ENCODE data around the gene CTNND1. TPM values are rescaled to one million over a fixed set of nuclear protein-coding genes. Genes with fewer than 3 reads are reported as not detected.

CTNND1 gene
- total and polyA plus RNA-seq, 2 of the 8 experiments (the other 6 are each of a cell fraction or from before 2014, with no cell fraction given), result 91.9 to 164 TPM

DNA sequence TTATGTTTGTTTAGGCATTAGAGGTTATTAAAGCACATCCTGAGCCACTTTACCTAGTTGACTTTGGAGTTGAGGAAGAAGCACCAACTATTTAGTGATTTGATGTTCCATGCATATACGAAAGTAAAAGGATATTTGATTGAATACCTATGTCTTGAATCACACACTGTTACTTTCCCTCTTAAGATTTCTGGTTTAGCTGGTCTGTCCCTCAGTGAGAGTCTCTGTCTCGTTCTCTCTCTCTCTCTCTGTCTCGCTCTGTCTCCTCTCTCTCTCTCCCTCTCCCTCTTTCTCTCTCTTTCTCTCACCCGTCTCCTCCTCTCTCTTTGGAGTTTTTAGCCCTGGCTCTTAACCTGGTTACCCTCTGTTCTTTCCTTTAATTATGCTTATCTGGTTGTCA lies 11.0 kb downstream of the CTNND1 start:
- peaks cover 11 to 23% (median 22%) of the 10 kb centered on the region in 4 experiments for H3K4me1 ChIP-seq (replicated peaks in 1 of 4; ENCODE audit: control insufficient read depth in 3 of 4, insufficient read depth in 4 of 4, low read length in 3 of 4)
- no peak overlapping the region for H2BK120ac ChIP-seq (replicated peaks; ENCODE audit: low read depth, low read length)
- H3K56ac ChIP-seq (replicated peaks; ENCODE audit: insufficient read length, low read depth, low read length), result no peak overlapping the region
- H3K9me3 ChIP-seq (ENCODE audit: insufficient read depth in 2 of 2, low read depth in 1 of 2, low read length in 1 of 2), result no peaks in the 10 kb centered on the region
- no peak overlapping the region for H3K4ac ChIP-seq (replicated peaks; ENCODE audit: insufficient read length, low read depth, low read length)
- 91% methylated on average over 4 of the region's 4 CpGs; no CpG with 5 or more reads in 1 of the 2 experiments for WGBS, 2 experiments (ENCODE audit: extremely low coverage in 1 of 2, insufficient coverage in 1 of 2, insufficient read length in 1 of 2, insufficient replicate concordance in 2 of 2, low coverage in 1 of 2, low lambda C conversion rate in 2 of 2, missing lambda C conversion rate in 1 of 2)
- H3K14ac ChIP-seq (ENCODE audit: insufficient read length), result no peak overlapping the region
- no peak overlapping the region for H4K8ac ChIP-seq (ENCODE audit: extremely low read depth, insufficient read depth, low read length)
- ChIA-PET CTCF (ENCODE audit: partially characterized antibody) (interaction anchor here (0.6 to 2.2 kb wide), 8 partner anchors 10 to 110 kb away, joined by 3 to 6 read pairs (median 4); partner anchors contain the start of genes BTBD18 and SELENOH), POLR2A (ENCODE audit: partially characterized antibody) (interaction anchor here (1.1 to 14.4 kb wide), 5 partner anchors 9 to 61 kb away, joined by 3 to 329 read pairs (median 4); partner anchors contain the start of genes CTNND1, MED19, SELENOH and TMX2)
- H2BK15ac ChIP-seq (ENCODE audit: low read length), result no peak overlapping the region
- no peak overlapping the region for H4K5ac ChIP-seq (ENCODE audit: insufficient read length, low read depth, low read length)
- no peak overlapping the region; a peak in 1 of 7 replicates for H3K9ac ChIP-seq (replicated peaks in 1 of 4; ENCODE audit: extremely low read depth in 1 of 4, low read depth in 3 of 4, low read length in 3 of 4)
- H2BK12ac ChIP-seq (ENCODE audit: low read depth, low read length), result no peak overlapping the region
- no peak overlapping the region for H2AK5ac ChIP-seq (ENCODE audit: low read depth, low read length)
- H3K23ac ChIP-seq (ENCODE audit: insufficient read length), result no peak overlapping the region
- peaks cover 8% of the 10 kb centered on the region for H3K79me1 ChIP-seq (ENCODE audit: low read depth, low read length)
- H3K27me3 ChIP-seq (replicated peaks in 1 of 4; ENCODE audit: control insufficient read depth in 3 of 4, extremely low read depth in 1 of 4, insufficient read depth in 3 of 4, low read length in 3 of 4), result no peaks in the 10 kb centered on the region
- no peak overlapping the region for H3K4me3 ChIP-seq (ENCODE audit: extremely low read depth in 1 of 4, insufficient read depth in 2 of 4, low read depth in 3 of 4, low read length in 4 of 4)
- no peaks in the 10 kb centered on the region for H3K36me3 ChIP-seq (ENCODE audit: control insufficient read depth in 2 of 4, insufficient read depth in 4 of 4, low read length in 3 of 4)
- H4K91ac ChIP-seq (replicated peaks; ENCODE audit: insufficient read length, low read length), result no peak overlapping the region
- H3K18ac ChIP-seq (ENCODE audit: extremely low read depth, low read length), result no peak overlapping the region
- DNase-seq (ENCODE audit: low read depth in 1 of 2, low spot score in 2 of 2) (no peak), FAIRE-seq (no peak)
- H2BK5ac ChIP-seq (ENCODE audit: low read depth, low read length), result no peak overlapping the region
- no peak overlapping the region for H2BK20ac ChIP-seq (ENCODE audit: low read length)
- peaks cover 44 to 95% of the 10 kb centered on the region in 2 experiments for H3K79me2 ChIP-seq (ENCODE audit: control insufficient read depth in 1 of 2, insufficient read depth in 2 of 2, low read length in 2 of 2)
- no peak overlapping the region for H3K4me2 ChIP-seq (ENCODE audit: insufficient read depth in 1 of 2, low read depth in 2 of 2, low read length in 2 of 2)
- H3K27ac ChIP-seq (ENCODE audit: low read depth, low read length), result no peak overlapping the region
- peaks cover 3 to 25% of the 10 kb centered on the region in 2 experiments for H4K20me1 ChIP-seq (replicated peaks in 1 of 2; ENCODE audit: control insufficient read depth in 1 of 2, insufficient read depth in 2 of 2, low read length in 2 of 2)
- no peak overlapping the region for H2AFZ ChIP-seq (ENCODE audit: low read length)
- no peaks in the 10 kb centered on the region; the same call in 1 of the 2 replicates for H3K23me2 ChIP-seq (ENCODE audit: low read depth, low read length)
- TF ChIP-seq SAP30 (IDR thresholded peaks at IDR 0.05; ENCODE audit: insufficient read depth, insufficient replicate concordance, low read length) (no peak), YY1 (IDR thresholded peaks at IDR 0.05; ENCODE audit: low read depth, low read length) (no peak), GABPA (IDR thresholded peaks at IDR 0.05; ENCODE audit: borderline replicate concordance, insufficient read depth, low read length) (no peak), CBX8 (IDR thresholded peaks at IDR 0.05; ENCODE audit: borderline replicate concordance, low read depth, low read length) (no peak), POLR2AphosphoS5 (IDR thresholded peaks at IDR 0.05; ENCODE audit: low read depth, low read length) (no peak), TBP (IDR thresholded peaks at IDR 0.05; ENCODE audit: low read depth, low read length) (no peak), KDM1A (IDR thresholded peaks at IDR 0.05; ENCODE audit: borderline replicate concordance, low read length) (no peak), JUND (IDR thresholded peaks at IDR 0.05; ENCODE audit: low read length) (no peak), NRF1 (IDR thresholded peaks at IDR 0.05; ENCODE audit: low read depth, low read length) (no peak), RFX5 (IDR thresholded peaks at IDR 0.05; ENCODE audit: borderline replicate concordance, low read depth, low read length) (no peak), RBBP5 (IDR thresholded peaks at IDR 0.05; ENCODE audit: borderline replicate concordance, low read depth, low read length) (no peak)
